Gastroesophageal sphincter (tissue), 3 donors: ENCODE data around the gene MYL10.

Experiments
- CTCF ChIP-seq, 4 experiments: fragments of 200-600 bp in 2 of 4; fragments of 450-650 bp in 2 of 4; sonication (generic) in 1 of 4; IDR thresholded peaks; one replicate each; pipeline ENCODE4 v1.5.1; 2017 to 2019; ENCODE audit warnings: antibody characterized with exemption in 4 of 4, mild to moderate bottlenecking in 2 of 4, moderate library complexity in 2 of 4
- EP300 ChIP-seq: sonication (generic); formaldehyde crosslinking; IDR thresholded peaks from one replicate; pipeline ENCODE4 v1.6.1; 2017; ENCODE audit warnings: antibody characterized with exemption, mild to moderate bottlenecking
- POLR2A ChIP-seq, 2 donors: fragments of 450-650 bp; IDR thresholded peaks; one replicate each; pipeline ENCODE4 v1.6.1; 2017; ENCODE audit warnings: antibody characterized with exemption in 2 of 2, mild to moderate bottlenecking in 2 of 2, moderate library complexity in 1 of 2
- POLR2AphosphoS5 ChIP-seq: sonication (generic); formaldehyde crosslinking; IDR thresholded peaks from one replicate; pipeline ENCODE4 v1.6.1; 2017; ENCODE audit warnings: antibody characterized with exemption

- TF ChIP-seq CTCF (IDR thresholded peaks at IDR 0.05): no peak
- no peak for TF ChIP-seq POLR2A (IDR thresholded peaks at IDR 0.05)
- no peak for TF ChIP-seq POLR2AphosphoS5
- TF ChIP-seq EP300: no peak
Measured at GRCh38 chr7:101590663-101591435, 38.2 kb downstream of the MYL10 start.
